ENCODE measurements around the gene HBP1.

The HBP1 gene

GRCh38 chr7:107173691-107174406 is 5.0 kb downstream of the HBP1 start:
- ChIA-PET CTCF (interaction anchor here (1.0 to 2.0 kb wide), 6 partner anchors 8 to 701 kb away, joined by 3 to 7 read pairs (median 6); no protein-coding TSS in a partner anchor), POLR2A (interaction anchor here (0.9 kb wide), 1 partner anchor 21 kb away, joined by 3 read pairs; no protein-coding TSS in a partner anchor)
- DNase-seq (ENCODE audit: extremely low spot score) = peak; percentile 54
- no peak for TF ChIP-seq CTCF (IDR thresholded peaks at IDR 0.05; ENCODE audit: control extremely low read depth, extremely low read depth, low read depth, missing control alignments)

GRCh38 chr7:107179326-107180164 is 10.7 kb downstream of the HBP1 start:
- TF ChIP-seq CTCF (IDR thresholded peaks at IDR 0.05; ENCODE audit: control extremely low read depth, extremely low read depth, low read depth, missing control alignments) = no peak
- ChIA-PET POLR2A (interaction anchor here (0.8 kb wide), 1 partner anchor 10 kb away, joined by 5 read pairs; no protein-coding TSS in a partner anchor), CTCF (interaction anchor here (0.9 to 2.0 kb wide), 4 partner anchors 10 to 633 kb away, joined by 3 to 5 read pairs (median 4); partner anchors contain the start of gene HBP1)
- no peak for DNase-seq (ENCODE audit: extremely low spot score)

- CTCF ChIA-PET = interaction anchor here (0.9 to 2.0 kb wide), 7 partner anchors 10 to 698 kb away, joined by 3 to 5 read pairs (median 4); partner anchors contain the start of gene HBP1
- no peak for DNase-seq (ENCODE audit: extremely low spot score)
Measured at GRCh38 chr7:107180378-107180777, 11.6 kb downstream of the HBP1 start.

GRCh38 chr7:107181172-107181571 is 12.4 kb downstream of the HBP1 start:
- TF ChIP-seq CTCF (IDR thresholded peaks at IDR 0.05; ENCODE audit: control extremely low read depth, extremely low read depth, low read depth, missing control alignments) = no peak
- ChIA-PET POLR2A (interaction anchor here (0.6 kb wide), 2 partner anchors 13 to 15 kb away, joined by 3 to 4 read pairs; no protein-coding TSS in a partner anchor), CTCF (interaction anchor here (1.0 to 2.0 kb wide), 8 partner anchors 9 to 697 kb away, joined by 3 to 7 read pairs (median 4); partner anchors contain the start of gene HBP1)
- no peak for DNase-seq (ENCODE audit: extremely low spot score)

More at GRCh38 chr7:107180378-107180777, 11.6 kb downstream of the HBP1 start:
- POLR2A ChIA-PET = interaction anchor here (0.8 kb wide), 1 partner anchor 11 kb away, joined by 5 read pairs; no protein-coding TSS in a partner anchor
- TF ChIP-seq CTCF (IDR thresholded peaks at IDR 0.05; ENCODE audit: control extremely low read depth, extremely low read depth, low read depth, missing control alignments) = no peak

GRCh38 chr7:107185716-107186115 is 16.9 kb downstream of the HBP1 start:
- TF ChIP-seq CTCF (IDR thresholded peaks at IDR 0.05; ENCODE audit: control extremely low read depth, extremely low read depth, low read depth, missing control alignments) = no peak
- CTCF ChIA-PET = no interaction called here
- POLR2A ChIA-PET = no interaction called here
- DNase-seq (ENCODE audit: extremely low spot score) = no peak

GRCh38 chr7:107186240-107186639 is 17.4 kb downstream of the HBP1 start:
- TF ChIP-seq CTCF (IDR thresholded peaks at IDR 0.05; ENCODE audit: control extremely low read depth, extremely low read depth, low read depth, missing control alignments) = no peak
- DNase-seq (ENCODE audit: extremely low spot score) = no peak
- CTCF ChIA-PET = no interaction called here
- POLR2A ChIA-PET = no interaction called here
